GM18502 (cell line): Measurements from ENCODE around the gene PRG2.
"Not testable (repeated sequence)": the region's sequence is repeated elsewhere in the genome, so short reads cannot be mapped to it uniquely, and the experiment has no call there.

Experiments used
- ATAC-seq: cut with Tn5 transposase; IDR thresholded peaks from one replicate; pipeline ENCODE4 v1.9.1; 2021; ENCODE audit warnings: mild to moderate bottlenecking; ENCODE audit not compliant: unreplicated experiment, poor library complexity

The PRG2 gene

DNA sequence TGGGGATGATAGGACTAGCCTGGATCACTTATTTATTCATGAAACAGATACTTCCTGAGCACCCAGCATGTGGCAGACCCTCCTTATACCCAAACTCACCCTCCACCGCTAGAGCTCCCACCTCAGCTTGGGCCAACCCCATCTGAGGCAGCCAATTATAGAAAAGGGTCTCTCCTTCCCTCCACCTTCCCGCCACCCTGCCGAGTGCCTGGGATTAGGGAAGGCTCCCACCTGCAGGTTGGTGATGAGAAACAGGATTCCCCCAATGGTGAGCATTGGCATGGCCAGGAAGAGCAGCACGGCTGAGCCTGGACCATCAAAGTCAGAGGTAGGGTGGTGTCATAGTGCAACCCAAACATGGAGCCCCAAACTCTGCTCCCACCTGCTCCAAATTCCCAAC is 30.6 kb upstream of the PRG2 start:
- ATAC-seq: no peak

GRCh38 chr11:57419146-57419545 is 28.7 kb upstream of the PRG2 start:
- no peak for ATAC-seq

DNA sequence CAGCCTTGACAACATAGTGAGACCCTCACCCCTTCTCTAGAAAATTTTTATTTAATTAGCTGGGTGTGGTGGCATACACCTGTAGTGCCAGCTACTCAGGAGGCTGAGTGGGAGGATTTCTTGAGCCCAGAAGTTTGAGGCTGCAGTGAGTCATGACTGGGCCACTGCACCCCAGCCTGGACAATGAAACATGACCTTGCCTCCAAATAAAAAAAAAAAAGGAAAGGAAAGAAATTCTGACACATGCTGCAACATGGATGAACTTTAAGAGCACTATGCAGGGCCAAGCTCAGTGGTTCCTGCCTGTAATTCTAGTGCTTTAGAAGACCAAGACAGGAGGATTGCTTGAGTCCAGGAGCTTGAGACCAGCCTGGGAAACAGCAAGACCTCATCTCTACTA is 27.7 kb upstream of the PRG2 start:
- ATAC-seq: no peak

DNA sequence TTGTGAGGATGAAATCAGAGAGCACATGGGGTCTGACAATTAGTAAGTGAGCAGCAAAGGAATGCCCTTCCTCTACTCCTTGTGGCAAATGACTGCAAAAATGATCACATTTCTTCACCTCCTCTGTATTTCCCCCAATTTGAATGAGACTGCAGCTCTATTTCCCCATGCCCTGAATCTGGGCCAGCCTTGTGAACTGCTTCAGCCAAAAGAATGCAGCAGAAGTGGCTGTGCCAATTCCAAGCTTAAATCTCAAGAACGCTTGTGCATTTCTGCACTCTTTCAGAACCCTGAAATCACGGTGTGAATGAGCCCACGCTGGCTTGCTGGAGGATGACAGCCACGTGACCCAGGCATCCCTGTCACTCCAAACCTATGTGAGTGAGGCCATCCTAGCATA is 26.6 kb upstream of the PRG2 start:
- ATAC-seq: no peak

GRCh38 chr11:57416436-57416835 is 26.0 kb upstream of the PRG2 start:
- no peak for ATAC-seq

DNA sequence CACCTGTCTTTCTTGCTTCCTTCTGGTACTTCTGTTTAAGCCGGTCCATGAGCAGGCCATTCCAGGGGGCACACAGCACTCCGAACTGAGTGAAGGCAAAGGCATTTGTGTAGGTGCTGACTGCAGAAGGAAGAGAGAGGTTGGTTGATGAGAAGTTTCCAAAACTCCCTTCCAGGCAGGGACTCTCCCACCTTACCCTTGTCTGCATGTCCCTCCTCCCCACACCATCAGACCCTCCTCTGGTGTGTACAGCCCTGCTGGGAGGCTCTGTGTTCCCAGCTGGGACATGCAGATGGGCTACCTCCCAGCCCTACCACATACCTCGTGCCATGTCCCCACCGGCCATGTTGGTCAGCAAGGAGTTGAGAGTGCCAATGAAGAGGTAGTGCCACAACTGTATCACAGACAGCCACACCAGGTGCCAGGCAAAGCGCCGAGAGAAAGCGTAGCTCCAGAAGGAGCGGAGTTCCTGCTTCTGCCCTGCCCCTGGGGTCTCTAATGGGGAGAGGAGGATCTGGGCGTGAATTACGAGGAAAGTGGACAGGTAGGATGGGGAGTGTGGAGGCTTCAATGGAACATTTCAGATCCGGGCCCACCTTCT is 24.3 kb upstream of the PRG2 start:
- ATAC-seq: no peak

DNA sequence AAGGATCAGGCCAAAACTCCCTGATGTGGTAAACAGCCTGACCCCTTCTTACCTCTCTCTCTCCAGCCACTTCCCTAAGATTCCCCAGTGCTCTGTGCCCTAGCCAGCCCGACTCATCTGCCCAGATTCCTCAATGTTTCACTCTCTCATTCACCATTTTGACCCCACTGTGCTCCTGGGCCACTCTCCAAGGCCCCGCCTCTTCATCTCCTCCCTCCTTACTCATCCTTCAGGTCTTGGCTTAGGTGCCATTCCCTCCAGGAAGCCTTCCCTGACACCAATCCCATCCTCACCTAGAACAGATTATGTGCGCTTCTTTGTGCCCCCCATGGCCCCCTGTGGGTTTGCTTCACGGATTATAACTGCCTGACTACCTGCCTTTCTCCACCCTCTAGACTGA is 23.2 kb upstream of the PRG2 start:
- no peak for ATAC-seq

DNA sequence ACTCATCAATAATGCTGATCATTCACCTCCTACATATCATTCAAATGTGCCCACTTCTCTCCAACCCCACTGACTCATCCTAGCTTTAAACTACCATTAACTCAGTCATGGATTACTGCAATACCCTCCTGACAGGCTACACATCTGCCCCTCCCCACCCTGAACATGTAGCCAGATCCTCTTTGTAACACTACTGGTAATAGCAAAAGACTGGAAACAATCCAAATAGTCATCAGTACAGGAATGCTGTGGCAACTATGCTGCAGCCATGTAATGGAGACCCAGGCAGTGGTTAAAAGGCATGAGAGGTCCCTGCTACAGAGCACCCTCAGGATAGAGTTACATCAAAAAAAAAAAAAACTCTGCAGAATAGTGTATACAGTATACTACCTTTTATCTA is 19.8 kb upstream of the PRG2 start:
- ATAC-seq: no peak

GRCh38 chr11:57409321-57410100 is 19.1 kb upstream of the PRG2 start:
- ATAC-seq: no peak

GRCh38 chr11:57408771-57409170 is 18.3 kb upstream of the PRG2 start:
- no peak for ATAC-seq

DNA sequence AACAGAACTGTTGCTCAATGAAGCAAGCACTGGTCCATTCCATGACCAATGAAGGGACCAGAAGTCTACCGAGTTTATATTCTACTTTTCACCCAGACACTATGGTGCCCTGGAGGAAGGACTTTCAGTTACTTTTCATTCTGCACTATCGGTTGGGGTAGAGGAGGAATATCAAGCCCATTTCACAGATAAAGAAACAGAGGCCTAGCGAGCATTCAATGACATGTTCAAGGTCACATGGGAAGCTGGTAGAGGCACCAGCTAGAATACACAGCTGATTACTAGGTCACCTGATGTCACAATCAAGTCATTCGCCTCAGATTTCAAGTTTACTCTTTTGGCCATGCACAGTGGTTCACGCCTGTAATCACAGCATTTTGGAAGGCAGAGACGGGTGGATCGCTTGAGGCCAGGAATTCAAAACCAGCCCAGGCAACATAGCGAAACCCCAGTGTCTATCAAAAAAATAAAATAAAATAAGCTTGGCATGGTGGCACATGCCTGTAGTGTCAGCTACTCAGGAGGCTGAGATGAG is 17.6 kb upstream of the PRG2 start:
- ATAC-seq: no peak

GRCh38 chr11:57407010-57407920 is 16.8 kb upstream of the PRG2 start:
- ATAC-seq: no peak

- peak; percentile 80 for ATAC-seq
Observed at GRCh38 chr11:57406337-57406904, 16.0 kb upstream of the PRG2 start.

- no peak for ATAC-seq
Observed at GRCh38 chr11:57405271-57405860, 14.9 kb upstream of the PRG2 start.

DNA sequence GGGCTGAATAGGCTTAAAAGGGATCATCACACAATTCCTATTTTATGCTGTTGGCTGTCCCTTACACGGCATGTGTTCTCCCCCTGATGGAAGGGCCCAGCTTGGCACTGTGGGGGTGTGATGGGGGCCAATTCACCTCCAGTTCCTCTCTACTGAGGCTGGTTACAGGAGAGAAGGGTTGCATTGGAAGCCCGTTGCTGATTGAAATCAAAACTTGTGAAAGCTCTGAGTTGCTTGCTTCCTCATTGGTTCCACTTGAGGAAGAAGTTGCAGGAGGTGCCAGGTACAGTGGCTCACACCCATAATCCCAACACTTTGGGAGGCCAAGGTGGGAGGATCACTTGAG is 13.3 kb upstream of the PRG2 start:
- ATAC-seq: peak; percentile 40

GRCh38 chr11:57403003-57403801 is 12.8 kb upstream of the PRG2 start:
- not testable (repeated sequence) for ATAC-seq

- no peak for ATAC-seq
Observed at GRCh38 chr11:57402188-57403002, 11.9 kb upstream of the PRG2 start.

GRCh38 chr11:57399972-57400578 is 9.6 kb upstream of the PRG2 start:
- ATAC-seq: no peak
